ENCODE measurements around the gene CCDC149. TPM values are rescaled to one million over a fixed set of nuclear protein-coding genes. Genes with fewer than 3 reads are reported as not detected.

The CCDC149 gene
- total and polyA plus RNA-seq, 9 of the 15 experiments (the other 6 are each of a cell fraction or from before 2014, with no cell fraction given) = 0.04 to 0.18 TPM; not detected in 7

GRCh38 chr4:24895461-24895860, 17.4 kb downstream of the CCDC149 start:
- in situ Hi-C loops (cut with MboI) = no loop called here
- no peak for ATAC-seq
- CTCF ChIA-PET (ENCODE audit: low intra/inter-chr PET ratio) = no interaction called here

More at GRCh38 chr4:24895461-24895860, 17.4 kb downstream of the CCDC149 start:
- Histone ChIP-seq H3K4me3 (no peak overlapping the region), H4K20me1 (replicated peaks; ENCODE audit: control insufficient read depth, insufficient read depth, low read length) (no peaks in the 10 kb centered on the region), H3K27me3 (ENCODE audit: control insufficient read depth in 2 of 2, insufficient read depth in 2 of 2, low read length in 2 of 2) (peaks cover 0 to 12% of the 10 kb centered on the region in 2 experiments; a peak in 2 of 5 replicates), H3K9ac (ENCODE audit: insufficient read depth in 1 of 2, low read depth in 2 of 2, low read length in 2 of 2) (no peak overlapping the region), H3K9me1 (ENCODE audit: control insufficient read depth, insufficient read depth, low read length) (no peaks in the 10 kb centered on the region), H3K4me1 (replicated peaks in 1 of 2; ENCODE audit: control insufficient read depth in 2 of 2, insufficient read depth in 2 of 2, low read length in 2 of 2) (no peaks in the 10 kb centered on the region), H3K27ac (ENCODE audit: extremely low read depth, low read depth, low read length) (no peak overlapping the region), H3K4me2 (ENCODE audit: insufficient read depth, low read length) (no peak overlapping the region), H3K9me3 (replicated peaks; ENCODE audit: control insufficient read depth, insufficient read depth, low read depth, low read length) (no peaks in the 10 kb centered on the region), H2AFZ (ENCODE audit: low read depth, low read length) (no peak overlapping the region), H3K79me2 (ENCODE audit: control insufficient read depth, insufficient read depth, low read length) (no peaks in the 10 kb centered on the region), H3K36me3 (ENCODE audit: control insufficient read depth, insufficient read depth, low read length) (no peaks in the 10 kb centered on the region)
- POLR2A ChIA-PET = no interaction called here
- no TSS peak for BruUV-seq (replicated peaks)
- DNase-seq (ENCODE audit: extremely low read depth in 1 of 4, low spot score in 3 of 4) (no peak), FAIRE-seq (no peak)
- intact Hi-C loops (cut with micrococcal nuclease) = no loop called here
- 0% methylated on average over 1 of the region's 1 CpG for WGBS (ENCODE audit: insufficient coverage, low coverage, missing lambda C conversion rate)
- TF ChIP-seq CLOCK (CRISPR knock-in tag; IDR thresholded peaks at IDR 0.05; ENCODE audit: borderline replicate concordance) (no peak), ESRRA (IDR thresholded peaks at IDR 0.05; ENCODE audit: borderline replicate concordance, low read depth) (no peak)
